GM12864 (cell line): ENCODE data around the gene ATP5MC2.
"Not testable (repeated sequence)": the region's sequence is repeated elsewhere in the genome, so short reads cannot be mapped to it uniquely, and the experiment has no call there.

Experiments used
- DNase-seq: peaks from one replicate; pipeline ENCODE4 v3.0.0-alpha.2; 2011; ENCODE audit warnings: low read depth
- H3K4me3 ChIP-seq: 2 replicates; pipeline ENCODE4 v1.5.1; 2011; ENCODE audit warnings: mild to moderate bottlenecking, low read depth, low read length, control low read depth
- CTCF ChIP-seq: IDR thresholded peaks from 2 replicates; pipeline ENCODE4 v1.5.1; 2011; ENCODE audit warnings: low read depth, mild to moderate bottlenecking, moderate library complexity, low read length, control low read depth, inconsistent platforms; ENCODE audit errors: missing control alignments

The ATP5MC2 gene

GRCh38 chr12:53652366-53652765 lies 23.5 kb downstream of the ATP5MC2 start:
- no peak overlapping the region for H3K4me3 ChIP-seq
- no peak for TF ChIP-seq CTCF
- DNase-seq, result no peak

GRCh38 chr12:53651737-53652136 lies 24.1 kb downstream of the ATP5MC2 start:
- TF ChIP-seq CTCF, result no peak
- H3K4me3 ChIP-seq, result no peak overlapping the region
- DNase-seq, result no peak

DNA sequence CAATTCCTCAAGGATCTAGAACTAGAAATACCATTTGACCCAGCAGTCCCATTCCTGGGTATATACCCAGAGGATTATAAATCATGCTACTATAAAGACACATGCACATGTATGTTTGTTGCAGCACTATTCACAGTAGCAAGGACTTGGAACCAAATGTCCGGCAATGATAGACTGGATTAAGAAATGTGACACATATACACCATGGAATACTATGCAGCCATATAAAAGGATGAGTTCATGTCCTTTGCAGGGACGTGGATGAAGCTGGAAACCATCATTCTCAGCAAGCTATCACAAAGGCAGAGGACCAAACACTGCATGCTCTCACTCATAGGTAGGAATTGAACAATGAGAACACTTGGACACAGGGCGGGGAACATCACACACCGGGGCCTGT lies 29.6 kb downstream of the ATP5MC2 start:
- H3K4me3 ChIP-seq, DNase-seq: not testable (repeated sequence)

DNA sequence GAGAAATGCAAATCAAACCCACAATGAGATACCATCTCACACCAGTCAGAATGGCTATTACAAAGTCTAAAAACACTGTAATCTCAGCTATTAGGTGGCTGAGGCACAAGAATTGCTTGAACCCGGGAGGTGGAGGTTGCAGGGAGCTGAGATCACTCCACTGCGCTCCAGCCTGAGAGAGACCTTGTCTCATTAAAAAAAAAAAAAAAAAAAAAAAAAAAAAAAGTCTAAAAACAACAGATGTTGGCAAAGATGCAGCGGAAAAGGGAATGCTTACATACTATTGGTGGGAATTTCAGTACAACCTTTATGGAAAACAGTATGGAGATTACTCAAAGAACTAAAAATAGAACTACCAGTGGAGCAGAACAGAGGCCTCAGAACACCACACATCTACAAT lies 30.7 kb downstream of the ATP5MC2 start:
- no peak for DNase-seq
- TF ChIP-seq CTCF, result no peak
- H3K4me3 ChIP-seq, result no peak overlapping the region

GRCh38 chr12:53644133-53644532 lies 31.8 kb downstream of the ATP5MC2 start:
- TF ChIP-seq CTCF, result no peak
- H3K4me3 ChIP-seq, result no peak overlapping the region
- no peak for DNase-seq

GRCh38 chr12:53643232-53643979 lies 32.5 kb downstream of the ATP5MC2 start:
- TF ChIP-seq CTCF, result no peak
- no peak for DNase-seq
- no peak overlapping the region for H3K4me3 ChIP-seq

DNA sequence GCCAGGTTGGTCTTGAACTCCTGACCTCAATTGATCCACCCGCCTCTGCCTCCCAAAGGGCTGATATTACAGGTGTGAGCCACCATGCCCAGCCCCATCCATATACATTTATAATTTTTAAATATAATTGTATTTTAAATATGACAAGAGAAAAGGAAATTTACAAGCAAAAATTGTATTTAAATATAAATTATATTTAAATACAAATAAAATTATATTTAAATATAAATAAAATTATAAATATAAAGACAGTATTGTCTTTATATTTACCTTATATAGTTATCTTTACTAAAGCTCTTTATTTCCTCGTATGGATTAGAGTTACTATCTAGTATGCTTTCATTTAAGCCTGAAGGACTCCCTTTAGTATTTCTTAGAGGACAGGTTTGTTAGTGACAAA lies 37.8 kb downstream of the ATP5MC2 start:
- no peak overlapping the region for H3K4me3 ChIP-seq
- no peak for DNase-seq
- no peak for TF ChIP-seq CTCF
